AG08396 (cell line): ENCODE data around the gene ALS2CL.

Experiments used
- DNase-seq: peaks from one replicate; pipeline ENCODE4 v3.0.0; 2012; ENCODE audit warnings: low spot score, mixed read lengths

ALS2CL gene

GRCh38 chr3:46716461-46717441 is 23.3 kb upstream of the ALS2CL start:
- DNase-seq, result no peak

GRCh38 chr3:46715507-46716175 is 22.2 kb upstream of the ALS2CL start:
- no peak for DNase-seq

- no peak for DNase-seq
Observed at GRCh38 chr3:46714728-46715506, 21.4 kb upstream of the ALS2CL start.

- DNase-seq, result no peak
Observed at GRCh38 chr3:46713898-46714552, 20.5 kb upstream of the ALS2CL start.

- DNase-seq, result no peak
Observed at GRCh38 chr3:46713050-46713897, 19.8 kb upstream of the ALS2CL start.

GRCh38 chr3:46712191-46713049 is 18.9 kb upstream of the ALS2CL start:
- DNase-seq, result no peak

- DNase-seq, result no peak
Observed at GRCh38 chr3:46711760-46712159, 18.3 kb upstream of the ALS2CL start.

GRCh38 chr3:46711305-46711704 is 17.8 kb upstream of the ALS2CL start:
- no peak for DNase-seq

- no peak for DNase-seq
Observed at GRCh38 chr3:46710671-46711295, 17.3 kb upstream of the ALS2CL start.

- no peak for DNase-seq
Observed at GRCh38 chr3:46710229-46710628, 16.8 kb upstream of the ALS2CL start.

- no peak for DNase-seq
Observed at GRCh38 chr3:46709721-46710120, 16.2 kb upstream of the ALS2CL start.

GRCh38 chr3:46709157-46709654 is 15.7 kb upstream of the ALS2CL start:
- DNase-seq, result no peak

GRCh38 chr3:46708401-46709156 is 15.1 kb upstream of the ALS2CL start:
- no peak for DNase-seq

GRCh38 chr3:46707601-46708011 is 14.1 kb upstream of the ALS2CL start:
- DNase-seq, result no peak

GRCh38 chr3:46706771-46707582 is 13.5 kb upstream of the ALS2CL start:
- DNase-seq, result no peak

GRCh38 chr3:46705751-46706552 is 12.5 kb upstream of the ALS2CL start:
- no peak for DNase-seq

GRCh38 chr3:46705022-46705530 is 11.6 kb upstream of the ALS2CL start:
- peak; percentile 82 for DNase-seq
